ENCODE measurements around the gene AP2A1. TPM values are rescaled to one million over a fixed set of nuclear protein-coding genes. Genes with fewer than 3 reads are reported as not detected.

Gene AP2A1
- total RNA-seq, 2 experiments from 2014 or later: 90.3 to 91.8 TPM

Other genes starting within 250 kb of the AP2A1 start
- gene RCN3, start 239.0 kb upstream of the AP2A1 start, total RNA-seq: 1 to 10 TPM; 2.6 to 2.8 TPM
- 10 to 100 TPM; 59.7 to 60.2 TPM for gene NOSIP, start 186.4 kb upstream of the AP2A1 start, total RNA-seq
- gene PRRG2, start 185.7 kb upstream of the AP2A1 start, total RNA-seq: 1 to 10 TPM; 1.1 to 1.4 TPM
- gene PRR12, start 175.8 kb upstream of the AP2A1 start, total RNA-seq: 10 to 100 TPM; 22.0 to 22.3 TPM
- 1 to 10 TPM; 5.0 to 5.4 TPM for gene RRAS, start 126.9 kb upstream of the AP2A1 start, total RNA-seq
- 10 to 100 TPM; 71.7 to 76.5 TPM for gene SCAF1, start 124.8 kb upstream of the AP2A1 start, total RNA-seq
- 100 to 1,000 TPM; 120 to 122 TPM for gene IRF3, start 101.1 kb upstream of the AP2A1 start, total RNA-seq
- 10 to 100 TPM; 72.3 to 73.6 TPM for gene BCL2L12, start 101.1 kb upstream of the AP2A1 start, total RNA-seq
- gene PRMT1, start 89.7 kb upstream of the AP2A1 start, total RNA-seq: 100 to 1,000 TPM; 538 to 559 TPM
- 1 to 10 TPM; 7.3 TPM for gene ADM5, start 77.4 kb upstream of the AP2A1 start, total RNA-seq
- under 1 TPM; 0.32 to 0.61 TPM for gene CPT1C, start 75.9 kb upstream of the AP2A1 start, total RNA-seq
- under 1 TPM; 0.34 to 0.70 TPM for gene TSKS, start 3.7 kb upstream of the AP2A1 start, total RNA-seq
- gene FUZ, start 46.3 kb downstream of the AP2A1 start, total RNA-seq: 10 to 100 TPM; 32.6 to 33.4 TPM
- gene MED25, start 51.3 kb downstream of the AP2A1 start, total RNA-seq: 10 to 100 TPM; 44.8 to 48.2 TPM
- gene PTOV1, start 84.2 kb downstream of the AP2A1 start, total RNA-seq: 10 to 100 TPM; 90.2 to 90.9 TPM
- gene PNKP, start 100.6 kb downstream of the AP2A1 start, total RNA-seq: 10 to 100 TPM; 86.7 to 93.1 TPM
- 10 to 100 TPM; 31.7 TPM for gene AKT1S1, start 110.4 kb downstream of the AP2A1 start, total RNA-seq
- gene TBC1D17, start 110.7 kb downstream of the AP2A1 start, total RNA-seq: 10 to 100 TPM; 26.3 to 27.4 TPM
- gene IL4I1, start 129.9 kb downstream of the AP2A1 start, total RNA-seq: 10 to 100 TPM; 28.9 to 30.8 TPM
- 10 to 100 TPM; 34.2 to 38.1 TPM for gene ATF5, start 162.2 kb downstream of the AP2A1 start, total RNA-seq
- 100 to 1,000 TPM; 206 to 216 TPM for gene NUP62, start 162.5 kb downstream of the AP2A1 start, total RNA-seq
- not detected for gene SIGLEC11, start 194.2 kb downstream of the AP2A1 start, total RNA-seq

All from activated CD8-positive, alpha-beta memory T cell treated with anti-CD3 and anti-CD28 coated beads for 36 hours (primary cell).